Progenitor cell of endocrine pancreas (in vitro differentiated cells): ENCODE results near the gene USP13. TPM values are rescaled to one million over a fixed set of nuclear protein-coding genes. Genes with fewer than 3 reads are reported as not detected.

Experiments used
- DNase-seq: peaks from one replicate; pipeline ENCODE4 v3.0.0; 2021; ENCODE audit warnings: low spot score; ENCODE audit not compliant: unreplicated experiment
- H3K27ac Mint-ChIP-seq: 2 replicates; pipeline ENCODE4 v1.8.0; 2021; ENCODE audit warnings: mild to moderate bottlenecking, moderate library complexity, mixed read lengths
- H3K27me3 Mint-ChIP-seq: 2 replicates; pipeline ENCODE4 v1.8.0; 2021; ENCODE audit warnings: mixed read lengths
- H3K36me3 Mint-ChIP-seq: 2 replicates; pipeline ENCODE4 v1.8.0; 2022; ENCODE audit warnings: mixed read lengths; ENCODE audit not compliant: insufficient read depth
- H3K4me1 Mint-ChIP-seq: 2 replicates; pipeline ENCODE4 v1.8.0; 2021; ENCODE audit warnings: low read depth, mixed read lengths
- H3K4me3 Mint-ChIP-seq: 2 replicates; pipeline ENCODE4 v1.8.0; 2021; ENCODE audit warnings: low read depth, mild to moderate bottlenecking, moderate library complexity, mixed read lengths
- H3K9me3 Mint-ChIP-seq: 2 replicates; pipeline ENCODE4 v1.8.0; 2021; ENCODE audit warnings: low read depth, mixed read lengths
- total RNA-seq: library from RNA; stranded (reverse); gene quantifications from 2 replicates; pipeline ENCODE4 v1.2.1, GENCODE V29; 2021
- TF ChIP-seq, protein P1 (sequence below): fragments of 200-600 bp; sonication (generic); IDR thresholded peaks from one replicate; pipeline ENCODE4 v1.5.0; 2021; ENCODE audit warnings: antibody characterized with exemption, mild to moderate bottlenecking; ENCODE audit not compliant: unreplicated experiment

Gene USP13
- total RNA-seq, 1 donor from 2014 or later = 10.7 TPM

DNA sequence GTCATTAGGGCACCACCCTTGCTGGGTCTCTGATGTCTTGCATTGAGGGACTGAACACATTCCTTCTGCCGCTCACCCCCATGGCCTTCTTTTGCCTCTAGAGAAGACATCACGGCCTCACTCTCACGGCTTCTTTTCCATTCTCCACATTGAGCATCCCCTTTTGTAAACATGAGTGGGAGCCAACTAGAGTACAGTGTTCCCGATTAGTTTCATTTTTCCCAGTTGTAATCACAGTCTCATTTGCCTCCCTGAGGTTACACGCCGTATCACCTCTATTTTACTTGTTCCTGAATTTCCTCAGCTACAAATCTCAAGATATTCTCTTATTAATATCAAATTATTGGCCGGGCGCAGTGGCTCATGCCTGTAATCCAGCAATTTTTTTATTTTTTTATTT is 17.5 kb downstream of the USP13 start:
- DNase-seq = no peak
- H3K36me3 Mint-ChIP-seq = no peaks in the 10 kb centered on the region
- peaks cover 1% of the 10 kb centered on the region for H3K4me1 Mint-ChIP-seq
- H3K9me3 Mint-ChIP-seq = no peaks in the 10 kb centered on the region
- H3K27me3 Mint-ChIP-seq = no peaks in the 10 kb centered on the region
- no peak overlapping the region for H3K4me3 Mint-ChIP-seq
- no peak overlapping the region for H3K27ac Mint-ChIP-seq
- TF ChIP-seq, protein P1, sequence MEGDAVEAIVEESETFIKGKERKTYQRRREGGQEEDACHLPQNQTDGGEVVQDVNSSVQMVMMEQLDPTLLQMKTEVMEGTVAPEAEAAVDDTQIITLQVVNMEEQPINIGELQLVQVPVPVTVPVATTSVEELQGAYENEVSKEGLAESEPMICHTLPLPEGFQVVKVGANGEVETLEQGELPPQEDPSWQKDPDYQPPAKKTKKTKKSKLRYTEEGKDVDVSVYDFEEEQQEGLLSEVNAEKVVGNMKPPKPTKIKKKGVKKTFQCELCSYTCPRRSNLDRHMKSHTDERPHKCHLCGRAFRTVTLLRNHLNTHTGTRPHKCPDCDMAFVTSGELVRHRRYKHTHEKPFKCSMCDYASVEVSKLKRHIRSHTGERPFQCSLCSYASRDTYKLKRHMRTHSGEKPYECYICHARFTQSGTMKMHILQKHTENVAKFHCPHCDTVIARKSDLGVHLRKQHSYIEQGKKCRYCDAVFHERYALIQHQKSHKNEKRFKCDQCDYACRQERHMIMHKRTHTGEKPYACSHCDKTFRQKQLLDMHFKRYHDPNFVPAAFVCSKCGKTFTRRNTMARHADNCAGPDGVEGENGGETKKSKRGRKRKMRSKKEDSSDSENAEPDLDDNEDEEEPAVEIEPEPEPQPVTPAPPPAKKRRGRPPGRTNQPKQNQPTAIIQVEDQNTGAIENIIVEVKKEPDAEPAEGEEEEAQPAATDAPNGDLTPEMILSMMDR = no peak

DNA sequence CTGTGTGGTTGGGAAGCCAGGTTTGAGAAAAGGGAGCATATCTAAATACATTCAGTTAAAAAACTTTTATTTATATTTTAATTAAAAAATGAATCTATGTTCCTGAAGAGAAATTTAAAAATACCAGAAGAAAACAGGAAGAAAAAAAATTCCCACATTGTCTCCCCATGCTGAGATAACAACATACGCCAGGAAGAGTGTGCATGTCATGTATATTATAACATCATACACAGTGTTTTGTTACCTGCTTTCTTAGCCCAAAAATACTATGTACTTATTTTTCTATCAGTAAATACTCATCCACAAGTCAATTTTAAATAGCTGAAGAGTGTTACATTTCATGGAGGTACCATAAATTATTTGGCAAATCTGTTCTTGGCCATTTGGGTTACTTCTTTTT is 18.5 kb downstream of the USP13 start:
- no peaks in the 10 kb centered on the region for H3K36me3 Mint-ChIP-seq
- H3K4me1 Mint-ChIP-seq = peaks cover 1% of the 10 kb centered on the region
- DNase-seq = no peak
- TF ChIP-seq, protein P1 = no peak
- H3K9me3 Mint-ChIP-seq = no peaks in the 10 kb centered on the region
- H3K27ac Mint-ChIP-seq = no peak overlapping the region
- H3K4me3 Mint-ChIP-seq = no peak overlapping the region
- no peaks in the 10 kb centered on the region for H3K27me3 Mint-ChIP-seq

DNA sequence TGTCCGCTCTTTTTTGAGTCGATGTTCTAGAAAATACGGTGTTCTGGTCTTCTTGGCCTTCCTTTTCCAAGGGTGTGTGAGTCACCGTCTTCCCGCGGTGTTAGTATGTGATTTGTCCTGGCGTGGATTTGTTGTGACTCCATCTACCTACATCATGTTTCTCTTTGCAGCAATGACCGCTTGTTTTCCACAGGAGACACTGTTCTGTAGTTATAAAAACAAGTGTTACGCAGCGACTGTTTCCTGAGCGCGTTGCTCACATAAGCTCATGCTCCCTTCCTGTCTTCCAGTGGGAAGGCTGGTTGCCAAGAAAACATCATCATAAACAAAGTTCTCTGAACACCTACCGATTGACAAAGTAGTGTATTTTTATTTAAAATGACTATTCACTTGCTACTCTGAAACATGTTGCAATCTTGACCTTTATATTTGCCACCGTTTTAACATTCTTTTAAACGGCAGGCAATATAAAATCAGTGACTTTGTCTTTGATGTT is 19.0 kb downstream of the USP13 start:
- no peak overlapping the region for H3K27ac Mint-ChIP-seq
- no peak for DNase-seq
- H3K9me3 Mint-ChIP-seq = no peaks in the 10 kb centered on the region
- no peak overlapping the region for H3K4me3 Mint-ChIP-seq
- H3K36me3 Mint-ChIP-seq = no peaks in the 10 kb centered on the region
- TF ChIP-seq, protein P1 = no peak
- H3K27me3 Mint-ChIP-seq = no peaks in the 10 kb centered on the region
- H3K4me1 Mint-ChIP-seq = peaks cover under 1% of the 10 kb centered on the region

DNA sequence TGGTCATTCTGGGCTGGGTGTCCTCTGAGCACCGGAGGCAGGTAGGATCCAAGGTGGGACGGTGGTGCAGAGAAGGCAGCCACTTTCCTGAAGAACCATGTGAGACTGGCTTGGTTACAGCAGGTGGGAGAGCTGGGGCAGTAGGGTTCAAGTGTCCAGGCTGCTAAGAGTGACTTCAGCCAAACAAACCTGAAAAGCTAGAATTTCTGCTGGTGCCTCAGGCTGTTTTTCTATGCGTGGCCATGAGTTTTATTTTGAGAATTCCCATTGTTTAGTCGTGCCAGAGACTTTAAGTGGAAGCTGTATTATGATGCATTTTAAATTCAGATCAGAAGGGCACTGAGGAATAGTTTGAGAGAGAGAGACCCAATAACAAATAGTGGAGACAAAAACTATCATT is 20.1 kb downstream of the USP13 start:
- no peaks in the 10 kb centered on the region for H3K36me3 Mint-ChIP-seq
- peak overlapping the region; percentile 35 for H3K27ac Mint-ChIP-seq
- no peaks in the 10 kb centered on the region for H3K4me1 Mint-ChIP-seq
- no peaks in the 10 kb centered on the region for H3K9me3 Mint-ChIP-seq
- H3K27me3 Mint-ChIP-seq = no peaks in the 10 kb centered on the region
- no peak for DNase-seq
- H3K4me3 Mint-ChIP-seq = no peak overlapping the region
- TF ChIP-seq, protein P1 = no peak

DNA sequence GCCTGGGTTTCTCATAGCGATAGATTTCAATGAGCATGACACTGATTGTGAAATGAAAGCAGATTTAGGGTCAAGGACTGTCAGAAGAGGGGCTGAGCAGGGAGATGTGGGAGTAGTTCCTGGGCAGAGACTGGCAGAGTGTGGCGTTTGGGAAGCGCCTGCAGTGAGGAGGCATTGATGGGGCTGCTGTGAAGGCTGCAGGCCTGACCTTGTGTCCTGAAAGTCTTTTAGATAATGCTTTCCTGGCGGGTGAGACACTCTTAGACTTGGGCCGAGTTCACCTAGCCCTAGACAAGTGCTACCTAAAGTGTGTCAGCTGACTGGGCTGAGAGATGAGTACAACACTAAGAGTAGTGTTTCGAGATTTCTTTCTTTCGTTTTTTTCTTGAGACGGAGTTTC is 20.7 kb downstream of the USP13 start:
- Mint-ChIP-seq H3K4me3 (no peak overlapping the region), H3K27ac (no peak overlapping the region), H3K9me3 (no peaks in the 10 kb centered on the region), H3K27me3 (no peaks in the 10 kb centered on the region), H3K4me1 (no peaks in the 10 kb centered on the region), H3K36me3 (no peaks in the 10 kb centered on the region)
- TF ChIP-seq, protein P1 = no peak
- no peak for DNase-seq
